MM.1S (cell line): ENCODE measurements around the gene PFN2.
"Not testable (repeated sequence)": the region's sequence is repeated elsewhere in the genome, so short reads cannot be mapped to it uniquely, and the experiment has no call there.

ENCODE experiments used
- DNase-seq: peaks from one replicate; pipeline ENCODE4 v3.0.0-alpha.2; 2015
- H2AFZ ChIP-seq: fragments of 300-600 bp; sonication (generic); 2 replicates; pipeline ENCODE4 v1.6.0; 2016; ENCODE audit warnings: antibody characterized with exemption, low read length
- H3F3A ChIP-seq: fragments of 300-600 bp; sonication (generic); 2 replicates; pipeline ENCODE4 v1.6.1; 2016; ENCODE audit warnings: mild to moderate bottlenecking, antibody characterized with exemption, low read length, moderate library complexity, mixed read lengths; ENCODE audit not compliant: insufficient read depth
- H3K27ac ChIP-seq: fragments of 300-600 bp; sonication (generic); 2 replicates; pipeline ENCODE4 v1.5.1; 2016; ENCODE audit warnings: mild to moderate bottlenecking, low read length
- H3K27me3 ChIP-seq: fragments of 300-600 bp; sonication (generic); replicated peaks from 2 replicates; pipeline ENCODE4 v1.6.0; 2016; ENCODE audit warnings: low read length; ENCODE audit not compliant: insufficient read depth
- H3K36me3 ChIP-seq: fragments of 300-600 bp; sonication (generic); replicated peaks from 2 replicates; pipeline ENCODE4 v1.6.1; 2016; ENCODE audit warnings: mild to moderate bottlenecking, low read length, mixed read lengths; ENCODE audit not compliant: insufficient read depth
- H3K4me1 ChIP-seq: fragments of 300-600 bp; sonication (generic); 2 replicates; pipeline ENCODE4 v1.6.1; 2016; ENCODE audit warnings: low read length, mixed read lengths
- H3K4me2 ChIP-seq: fragments of 300-600 bp; sonication (generic); 2 replicates; pipeline ENCODE4 v1.6.0; 2016; ENCODE audit warnings: low read depth, low read length
- H3K4me3 ChIP-seq: fragments of 300-600 bp; sonication (generic); 2 replicates; pipeline ENCODE4 v1.5.1; 2016; ENCODE audit warnings: low read length, mixed read lengths
- H3K79me2 ChIP-seq: fragments of 300-600 bp; sonication (generic); 2 replicates; pipeline ENCODE4 v1.6.1; 2016; ENCODE audit warnings: mixed run types, low read length, mixed read lengths
- H3K9ac ChIP-seq: fragments of 300-600 bp; sonication (generic); 2 replicates; pipeline ENCODE4 v1.6.1; 2016; ENCODE audit warnings: low read length, mixed read lengths
- H3K9me2 ChIP-seq: fragments of 300-600 bp; sonication (generic); replicated peaks from 2 replicates; pipeline ENCODE4 v1.6.1; 2016; ENCODE audit warnings: mild to moderate bottlenecking, low read length, mixed read lengths; ENCODE audit not compliant: insufficient read depth
- H3K9me3 ChIP-seq: fragments of 300-600 bp; sonication (generic); replicated peaks from 2 replicates; pipeline ENCODE4 v1.6.1; 2016; ENCODE audit warnings: mild to moderate bottlenecking, low read length, mixed read lengths; ENCODE audit not compliant: insufficient read depth
- H4K20me1 ChIP-seq: fragments of 300-600 bp; sonication (generic); 2 replicates; pipeline ENCODE4 v1.6.1; 2016; ENCODE audit warnings: mild to moderate bottlenecking, low read length, moderate library complexity, mixed read lengths; ENCODE audit not compliant: insufficient read depth
- EZH2 ChIP-seq: fragments of 300-600 bp; sonication (generic); optimal IDR thresholded peaks from 2 replicates; pipeline ENCODE3; 2017; ENCODE audit warnings: low read depth, mild to moderate bottlenecking, antibody characterized with exemption, low read length, mixed read lengths
- EZH2phosphoT487 ChIP-seq: fragments of 300-600 bp; sonication (generic); IDR thresholded peaks from 2 replicates; pipeline ENCODE4 v1.6.1; 2018; ENCODE audit warnings: antibody characterized with exemption, low read length
- TF ChIP-seq, protein P1 (sequence below): fragments of 300-600 bp; sonication (generic); IDR thresholded peaks from 2 replicates; pipeline ENCODE4 v1.5.1; 2016; ENCODE audit warnings: antibody characterized with exemption, low read length, mixed read lengths

Gene PFN2

DNA sequence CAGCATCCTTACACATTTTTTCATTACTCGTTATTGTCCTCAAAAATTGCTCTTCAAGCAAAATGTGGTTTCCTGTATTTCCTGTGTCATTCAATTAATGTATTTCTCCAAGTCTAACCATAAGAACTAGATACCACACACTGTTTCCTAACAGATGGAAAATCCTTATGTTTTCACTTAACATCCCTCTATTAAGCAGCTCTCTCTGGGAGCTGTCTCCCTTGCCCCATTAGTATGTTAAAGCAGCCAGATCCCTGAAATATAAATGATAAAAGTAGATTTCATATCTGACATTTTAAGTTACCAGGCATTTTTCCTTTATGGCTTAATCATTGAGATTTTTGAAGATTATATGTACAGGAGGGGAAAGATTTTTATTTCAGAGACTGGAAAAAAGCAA is 15.9 kb downstream of the PFN2 start:
- Histone ChIP-seq H3K27me3 (no peaks in the 10 kb centered on the region), H3K9me3 (no peaks in the 10 kb centered on the region), H3K4me3 (no peak overlapping the region), H3K79me2 (no peaks in the 10 kb centered on the region), H3K36me3 (no peaks in the 10 kb centered on the region), H3K9ac (no peak overlapping the region), H3F3A (no peaks in the 10 kb centered on the region), H3K9me2 (no peaks in the 10 kb centered on the region), H3K27ac (no peak overlapping the region), H3K4me1 (peaks cover 11% of the 10 kb centered on the region), H4K20me1 (no peaks in the 10 kb centered on the region), H3K4me2 (0 out of 2 replicates have a peak overlapping the region, but pooled peaks have one; percentile 5), H2AFZ (no peak overlapping the region)
- TF ChIP-seq EZH2, result no peak
- no peak for DNase-seq

DNA sequence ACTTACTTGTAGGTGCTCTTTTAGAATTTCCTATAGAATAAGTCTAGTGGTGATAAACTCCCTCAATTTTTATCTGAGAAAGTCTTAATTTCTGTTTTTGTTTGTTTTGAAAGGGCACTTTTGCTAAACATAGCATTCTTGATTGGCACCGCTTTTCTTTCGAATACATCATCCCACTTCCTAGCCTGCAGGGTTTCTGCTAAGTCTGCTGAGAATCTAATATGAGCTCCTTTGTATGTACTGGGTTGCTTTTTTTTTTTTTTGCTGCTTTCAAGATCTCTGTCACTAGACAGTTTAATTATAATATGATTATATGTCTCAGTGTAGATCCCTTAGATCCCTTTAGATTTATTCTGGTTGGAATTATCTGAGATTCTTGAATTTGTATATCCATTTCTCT is 21.5 kb downstream of the PFN2 start:
- H3K79me2 ChIP-seq, result no peaks in the 10 kb centered on the region
- H3K9ac ChIP-seq, result no peak overlapping the region
- no peak for TF ChIP-seq EZH2phosphoT487
- no peak for TF ChIP-seq EZH2
- H3K9me3 ChIP-seq, result no peaks in the 10 kb centered on the region
- no peaks in the 10 kb centered on the region for H3K27me3 ChIP-seq
- no peaks in the 10 kb centered on the region for H4K20me1 ChIP-seq
- H3K4me1 ChIP-seq, result peaks cover 3% of the 10 kb centered on the region; the same call in 1 of the 2 replicates
- H3K27ac ChIP-seq, result no peak overlapping the region
- no peaks in the 10 kb centered on the region for H3K9me2 ChIP-seq
- H3F3A ChIP-seq, result no peaks in the 10 kb centered on the region
- no peak overlapping the region for H3K4me2 ChIP-seq
- no peak overlapping the region for H3K4me3 ChIP-seq
- DNase-seq, result no peak
- no peak overlapping the region for H2AFZ ChIP-seq
- no peaks in the 10 kb centered on the region for H3K36me3 ChIP-seq

DNA sequence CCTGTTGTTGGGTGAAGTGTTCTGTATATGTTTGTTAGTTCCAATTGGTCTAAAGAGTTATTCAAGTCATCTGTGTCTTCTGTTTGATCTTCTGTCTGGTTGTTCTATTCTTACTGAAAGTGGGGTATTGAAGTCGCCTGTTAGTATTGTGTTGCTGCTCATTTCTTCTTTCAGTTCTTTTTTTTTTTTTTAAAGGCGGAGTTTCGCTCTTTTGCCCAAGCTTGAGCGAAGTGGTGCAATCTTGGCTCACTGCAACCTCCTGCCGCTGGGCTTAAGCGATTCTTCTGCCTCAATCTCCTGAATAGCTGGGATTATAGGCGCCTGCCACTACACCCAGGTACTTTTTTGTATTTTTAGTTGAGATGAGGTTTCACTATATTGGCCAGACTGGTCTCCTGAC is 23.5 kb downstream of the PFN2 start:
- Histone ChIP-seq H3K36me3 (no peaks in the 10 kb centered on the region), H4K20me1 (no peaks in the 10 kb centered on the region), H3K4me1 (no peaks in the 10 kb centered on the region), H3K79me2 (no peaks in the 10 kb centered on the region), H3K4me2 (no peak overlapping the region), H3K4me3 (no peak overlapping the region), H2AFZ (no peak overlapping the region), H3K9me3 (no peaks in the 10 kb centered on the region), H3K9ac (no peak overlapping the region), H3K27me3 (no peaks in the 10 kb centered on the region), H3K27ac (no peak overlapping the region), H3F3A (no peaks in the 10 kb centered on the region), H3K9me2 (no peaks in the 10 kb centered on the region)
- DNase-seq, result no peak
- TF ChIP-seq EZH2 (no peak), EZH2phosphoT487 (no peak)
- TF ChIP-seq, protein P1, sequence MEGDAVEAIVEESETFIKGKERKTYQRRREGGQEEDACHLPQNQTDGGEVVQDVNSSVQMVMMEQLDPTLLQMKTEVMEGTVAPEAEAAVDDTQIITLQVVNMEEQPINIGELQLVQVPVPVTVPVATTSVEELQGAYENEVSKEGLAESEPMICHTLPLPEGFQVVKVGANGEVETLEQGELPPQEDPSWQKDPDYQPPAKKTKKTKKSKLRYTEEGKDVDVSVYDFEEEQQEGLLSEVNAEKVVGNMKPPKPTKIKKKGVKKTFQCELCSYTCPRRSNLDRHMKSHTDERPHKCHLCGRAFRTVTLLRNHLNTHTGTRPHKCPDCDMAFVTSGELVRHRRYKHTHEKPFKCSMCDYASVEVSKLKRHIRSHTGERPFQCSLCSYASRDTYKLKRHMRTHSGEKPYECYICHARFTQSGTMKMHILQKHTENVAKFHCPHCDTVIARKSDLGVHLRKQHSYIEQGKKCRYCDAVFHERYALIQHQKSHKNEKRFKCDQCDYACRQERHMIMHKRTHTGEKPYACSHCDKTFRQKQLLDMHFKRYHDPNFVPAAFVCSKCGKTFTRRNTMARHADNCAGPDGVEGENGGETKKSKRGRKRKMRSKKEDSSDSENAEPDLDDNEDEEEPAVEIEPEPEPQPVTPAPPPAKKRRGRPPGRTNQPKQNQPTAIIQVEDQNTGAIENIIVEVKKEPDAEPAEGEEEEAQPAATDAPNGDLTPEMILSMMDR, result no peak

DNA sequence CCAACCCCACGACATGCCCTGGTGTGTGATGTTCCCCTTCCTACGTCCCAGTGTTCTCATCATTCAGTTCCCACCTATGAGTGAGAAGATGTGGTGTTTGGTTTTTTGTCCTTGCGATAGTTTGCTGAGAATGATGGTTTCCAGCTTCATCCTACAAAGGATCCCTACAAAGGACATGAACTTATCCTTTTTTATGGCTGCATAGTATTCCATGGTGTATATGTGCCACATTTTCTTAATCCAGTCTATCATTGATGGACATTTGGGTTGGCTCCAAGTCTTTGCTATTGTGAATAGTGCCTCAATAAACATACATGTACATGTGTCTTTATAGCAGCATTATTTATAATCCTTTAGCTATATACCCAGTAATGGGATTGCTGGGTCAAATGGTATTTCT is 26.7 kb downstream of the PFN2 start:
- H4K20me1 ChIP-seq, H3K4me1 ChIP-seq, H2AFZ ChIP-seq, H3K4me3 ChIP-seq, H3K9me2 ChIP-seq, H3K4me2 ChIP-seq, H3K27me3 ChIP-seq, H3K9ac ChIP-seq, H3F3A ChIP-seq, H3K9me3 ChIP-seq, H3K36me3 ChIP-seq, H3K27ac ChIP-seq, DNase-seq, H3K79me2 ChIP-seq: not testable (repeated sequence)

DNA sequence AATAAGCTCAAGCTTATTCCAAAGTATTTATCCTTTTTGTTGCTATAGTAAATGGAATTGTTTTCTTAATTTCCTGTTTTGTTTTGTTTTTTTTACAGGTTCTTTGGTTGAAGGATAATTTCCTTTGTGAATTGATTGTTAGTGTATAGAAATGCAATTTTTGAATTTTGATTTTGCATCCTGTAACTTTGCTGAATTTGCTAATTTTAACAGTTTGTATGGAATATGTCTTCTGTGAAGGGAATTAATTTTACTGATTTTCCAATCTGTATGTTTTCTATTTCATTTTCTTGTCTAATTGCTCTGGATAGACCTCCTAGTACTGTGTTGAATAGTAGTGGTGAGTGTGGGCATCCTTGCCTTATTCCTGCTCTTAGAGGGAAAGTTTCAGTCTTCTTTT is 28.3 kb downstream of the PFN2 start:
- Histone ChIP-seq H3K27ac (no peak overlapping the region), H3K4me1 (no peaks in the 10 kb centered on the region), H3K9ac (no peak overlapping the region), H3K27me3 (no peaks in the 10 kb centered on the region), H3F3A (no peaks in the 10 kb centered on the region), H3K9me3 (no peaks in the 10 kb centered on the region), H3K4me3 (no peak overlapping the region), H3K79me2 (no peaks in the 10 kb centered on the region), H3K4me2 (no peak overlapping the region), H4K20me1 (no peaks in the 10 kb centered on the region), H3K36me3 (no peaks in the 10 kb centered on the region), H3K9me2 (no peaks in the 10 kb centered on the region), H2AFZ (no peak overlapping the region)
- DNase-seq, result no peak
- TF ChIP-seq EZH2phosphoT487, result no peak
- no peak for TF ChIP-seq EZH2
- TF ChIP-seq, protein P1, result no peak
